HG02571 (cell line): ENCODE data around the gene RSPH1.

Experiments used
- ATAC-seq: cut with Tn5 transposase; IDR thresholded peaks from one replicate; pipeline ENCODE4 v1.9.1; 2021; ENCODE audit warnings: mild to moderate bottlenecking, moderate library complexity; ENCODE audit not compliant: unreplicated experiment

The RSPH1 gene

GRCh38 chr21:42467140-42467983 lies 28.7 kb downstream of the RSPH1 start:
- no peak for ATAC-seq

GRCh38 chr21:42466700-42467099 lies 29.3 kb downstream of the RSPH1 start:
- no peak for ATAC-seq

- ATAC-seq: no peak
Measured at GRCh38 chr21:42465803-42466127, 30.3 kb downstream of the RSPH1 start.

GRCh38 chr21:42465008-42465802 lies 30.8 kb downstream of the RSPH1 start:
- ATAC-seq: no peak

GRCh38 chr21:42463861-42464515 lies 32.0 kb downstream of the RSPH1 start:
- no peak for ATAC-seq

GRCh38 chr21:42461881-42462877 lies 33.8 kb downstream of the RSPH1 start:
- no peak for ATAC-seq

- no peak for ATAC-seq
Measured at GRCh38 chr21:42461185-42461520, 34.9 kb downstream of the RSPH1 start.

- ATAC-seq: peak; percentile 40
Measured at GRCh38 chr21:42460391-42461184, 35.4 kb downstream of the RSPH1 start.

GRCh38 chr21:42459546-42460215 lies 36.3 kb downstream of the RSPH1 start:
- ATAC-seq: no peak

GRCh38 chr21:42459082-42459460 lies 37.0 kb downstream of the RSPH1 start:
- ATAC-seq: no peak

GRCh38 chr21:42456457-42456856 lies 39.6 kb downstream of the RSPH1 start:
- ATAC-seq: no peak

GRCh38 chr21:42455754-42456440 lies 40.1 kb downstream of the RSPH1 start:
- no peak for ATAC-seq

GRCh38 chr21:42455196-42455595 lies 40.8 kb downstream of the RSPH1 start:
- ATAC-seq: no peak

- no peak for ATAC-seq
Measured at GRCh38 chr21:42454786-42455185, 41.2 kb downstream of the RSPH1 start.

GRCh38 chr21:42453986-42454570 lies 41.9 kb downstream of the RSPH1 start:
- no peak for ATAC-seq

- ATAC-seq: no peak
Measured at GRCh38 chr21:42453224-42453985, 42.6 kb downstream of the RSPH1 start.

GRCh38 chr21:42452401-42453223 lies 43.4 kb downstream of the RSPH1 start:
- ATAC-seq: no peak
